GM18508 (cell line): ENCODE data around the gene SYNPR.
"Not testable (repeated sequence)": the region's sequence is repeated elsewhere in the genome, so short reads cannot be mapped to it uniquely, and the experiment has no call there.

Experiments
- ATAC-seq: cut with Tn5 transposase; IDR thresholded peaks from one replicate; pipeline ENCODE4 v1.9.1; 2021; ENCODE audit warnings: moderate number of reproducible peaks; ENCODE audit not compliant: insufficient read depth, unreplicated experiment

SYNPR gene

DNA sequence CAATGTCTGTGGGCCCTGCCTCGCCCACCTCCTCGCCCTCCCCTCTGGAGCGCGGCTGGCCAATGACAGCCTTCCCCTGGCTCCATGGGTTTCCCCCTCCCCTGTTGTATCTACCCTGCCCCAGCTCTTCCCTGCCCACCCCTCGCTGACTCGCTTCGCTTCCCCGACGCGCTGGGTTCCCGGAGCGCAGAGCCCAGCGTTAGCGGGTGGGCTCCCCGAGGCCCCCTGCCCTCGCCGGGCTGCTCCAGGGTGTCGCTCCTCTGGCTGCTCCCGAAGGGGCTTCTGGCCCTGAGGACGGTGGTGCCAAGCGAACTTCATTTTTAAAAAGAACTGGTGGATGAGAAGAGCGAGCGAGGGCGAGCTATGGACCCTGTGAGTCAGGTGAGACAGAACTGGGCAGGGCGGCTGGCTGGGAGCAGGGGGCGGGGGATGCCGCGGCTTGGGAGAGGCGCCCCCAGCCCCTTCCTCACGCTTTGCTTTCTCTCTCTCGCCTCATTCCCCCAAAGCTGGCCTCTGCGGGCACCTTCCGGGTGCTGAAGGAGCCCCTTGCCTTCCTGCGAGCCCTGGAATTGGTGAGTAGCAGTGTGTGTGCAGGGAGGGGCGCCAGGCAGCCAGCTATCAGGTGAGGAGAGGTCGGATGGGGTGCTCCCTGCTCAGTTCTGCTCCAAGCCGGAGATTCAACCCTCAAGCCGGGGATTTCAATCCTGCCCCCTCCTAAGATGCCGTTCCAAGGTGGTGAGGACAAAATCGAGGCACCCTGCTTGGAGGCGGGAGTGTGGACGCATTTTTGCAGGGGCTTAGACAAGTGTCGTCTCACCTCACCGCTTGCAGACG is at the start of gene SYNPR:
TSS of gene SYNPR (plus strand) at position 138 of the 834 bp plus-strand sequence.
- ATAC-seq, result no peak

DNA sequence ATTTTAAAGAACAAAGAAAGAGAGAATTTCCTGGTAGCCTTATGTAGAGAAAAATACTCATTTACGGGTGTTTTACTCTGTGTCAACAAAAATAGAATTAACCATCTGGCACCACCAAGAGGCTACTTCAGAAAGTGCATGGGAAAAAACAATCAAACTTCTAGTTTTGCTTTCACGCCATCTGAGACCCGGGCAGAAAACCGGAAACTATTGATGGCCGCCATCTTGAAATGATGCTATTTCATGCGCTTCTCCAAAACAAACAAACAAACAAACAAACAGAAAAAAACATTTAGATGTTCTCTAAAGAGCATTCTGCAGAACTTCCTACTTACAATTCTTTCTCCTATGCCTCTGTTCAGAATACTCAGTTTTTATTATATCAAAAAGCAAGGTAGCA is 49.4 kb upstream of the SYNPR start:
- ATAC-seq, result peak; percentile 88

DNA sequence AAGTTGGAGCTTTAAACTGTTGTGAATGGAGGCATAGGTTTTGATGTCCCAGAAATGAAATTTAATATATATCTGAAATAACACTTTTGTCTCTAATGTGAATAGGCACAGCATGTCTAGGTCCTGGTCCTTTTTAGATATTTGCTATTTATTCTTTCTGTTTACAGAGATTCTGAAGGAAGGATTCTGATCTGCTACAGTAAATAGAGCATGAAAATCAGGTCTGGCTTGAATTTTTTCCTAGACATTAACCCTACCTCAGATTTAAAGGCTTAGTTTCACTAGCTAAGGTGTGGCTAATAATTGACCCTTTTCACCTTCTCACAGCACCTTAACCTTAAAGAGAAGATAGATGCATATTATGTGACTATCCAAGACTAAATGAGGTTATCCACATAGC is 48.0 kb upstream of the SYNPR start:
- ATAC-seq, result no peak

DNA sequence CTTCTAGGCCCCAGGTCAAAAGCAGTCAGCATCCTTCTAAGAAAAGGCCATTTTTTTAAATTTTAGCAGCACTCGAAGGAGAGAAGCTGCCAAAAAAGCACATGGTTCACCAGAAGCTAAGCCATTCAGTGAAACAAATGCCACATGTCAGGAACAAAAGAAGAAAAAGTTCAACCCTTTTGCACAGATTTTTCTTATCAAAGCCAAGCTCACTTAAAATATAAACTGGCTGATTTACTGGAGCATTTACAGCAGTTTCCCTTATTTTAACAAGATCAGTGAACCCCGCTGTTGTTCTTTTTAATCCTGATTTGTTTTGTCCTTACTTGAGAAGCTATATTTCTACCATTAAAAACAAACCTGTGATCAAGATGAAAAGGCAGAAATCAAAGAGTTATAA is 46.5 kb upstream of the SYNPR start:
- no peak for ATAC-seq

DNA sequence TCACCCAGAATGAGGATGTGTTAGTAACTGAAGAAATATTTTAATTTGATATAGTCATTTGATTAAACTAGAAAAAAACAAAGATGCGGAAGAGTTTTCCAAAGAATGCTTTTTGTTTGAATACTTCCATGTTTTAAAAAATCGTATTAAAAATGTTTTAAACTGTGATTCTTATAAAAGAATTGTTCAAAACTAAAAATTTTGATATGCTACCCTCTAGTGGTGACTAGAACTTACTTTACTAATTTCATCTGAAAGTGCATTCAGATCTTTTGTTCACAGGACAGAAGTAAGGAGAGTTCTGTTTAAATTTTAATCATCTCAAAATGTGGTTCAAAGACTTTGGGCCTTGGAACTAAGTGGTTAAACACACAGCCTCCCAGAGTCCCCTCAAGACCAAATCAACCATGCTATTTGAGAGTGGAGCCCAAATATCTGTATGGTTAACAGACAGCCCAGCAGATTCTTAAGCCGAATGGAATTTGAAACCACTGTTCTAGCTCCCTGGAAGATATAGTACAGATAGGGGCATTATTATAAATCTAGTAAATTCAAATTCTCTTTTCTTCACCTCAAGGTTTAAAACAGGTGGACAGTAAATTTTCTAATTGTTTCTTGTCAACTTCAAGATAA is 45.2 kb upstream of the SYNPR start:
- ATAC-seq, result no peak

DNA sequence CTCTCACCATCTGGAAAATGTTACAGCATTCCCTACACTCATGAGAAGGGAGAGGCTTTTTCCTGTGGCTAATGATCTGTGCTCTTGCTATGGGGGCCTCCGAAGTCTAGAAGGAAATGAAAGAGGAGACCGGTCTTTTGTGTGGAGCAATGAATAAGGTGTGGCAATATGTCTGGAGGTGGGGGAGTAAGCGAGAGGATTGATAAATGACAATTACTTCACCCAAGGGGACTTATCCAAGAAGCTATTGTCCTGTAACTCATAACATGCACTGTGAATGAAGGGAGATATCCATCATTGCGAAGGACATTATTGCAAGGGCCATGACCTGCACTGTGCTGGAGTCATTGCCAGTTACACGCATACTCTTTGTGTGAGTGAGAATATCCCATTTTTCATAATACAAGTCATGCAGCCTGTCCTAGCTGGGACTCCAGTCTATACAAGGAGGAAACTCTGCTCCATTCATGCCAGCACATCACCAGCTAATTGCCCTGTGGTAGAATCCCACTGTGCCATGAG is 37.7 kb upstream of the SYNPR start:
- ATAC-seq, result no peak

DNA sequence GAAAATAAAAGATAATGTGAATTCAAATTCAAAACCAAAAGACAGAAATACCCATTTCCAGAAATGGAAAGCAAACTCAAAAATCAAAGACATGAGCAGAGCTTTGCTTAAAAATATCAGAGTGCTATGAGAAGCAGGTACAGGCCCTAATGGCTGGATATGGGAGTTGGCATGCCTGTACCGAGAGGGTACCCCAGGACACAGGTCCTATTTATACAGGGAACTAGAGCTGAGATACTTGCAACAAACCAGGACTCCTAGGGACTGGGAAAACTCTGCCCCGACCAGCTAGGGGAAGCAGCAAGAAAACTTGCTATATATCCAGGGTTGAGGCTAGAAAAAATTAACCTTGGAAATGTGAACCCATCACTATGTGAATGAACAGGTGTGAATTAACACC is 36.0 kb upstream of the SYNPR start:
- no peak for ATAC-seq

DNA sequence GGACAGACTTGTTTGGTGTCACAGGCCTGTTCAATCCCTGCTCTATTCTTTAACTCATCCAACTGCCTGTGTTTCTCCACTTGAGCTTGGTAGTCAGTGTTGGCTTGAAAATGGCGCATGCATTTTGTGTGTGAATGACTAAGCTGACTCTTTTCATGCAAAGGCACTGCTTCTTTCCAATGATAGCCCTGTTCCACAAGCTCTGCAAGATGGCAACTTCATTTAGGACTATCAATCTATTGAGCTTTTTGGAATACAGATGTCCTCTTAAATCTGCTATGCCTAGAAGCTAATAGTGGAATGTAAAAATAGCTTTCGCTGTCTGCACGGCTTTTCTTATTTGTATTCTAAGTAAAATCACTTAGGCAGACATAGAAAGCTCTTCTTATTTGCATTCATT is 33.6 kb upstream of the SYNPR start:
- ATAC-seq, result no peak

DNA sequence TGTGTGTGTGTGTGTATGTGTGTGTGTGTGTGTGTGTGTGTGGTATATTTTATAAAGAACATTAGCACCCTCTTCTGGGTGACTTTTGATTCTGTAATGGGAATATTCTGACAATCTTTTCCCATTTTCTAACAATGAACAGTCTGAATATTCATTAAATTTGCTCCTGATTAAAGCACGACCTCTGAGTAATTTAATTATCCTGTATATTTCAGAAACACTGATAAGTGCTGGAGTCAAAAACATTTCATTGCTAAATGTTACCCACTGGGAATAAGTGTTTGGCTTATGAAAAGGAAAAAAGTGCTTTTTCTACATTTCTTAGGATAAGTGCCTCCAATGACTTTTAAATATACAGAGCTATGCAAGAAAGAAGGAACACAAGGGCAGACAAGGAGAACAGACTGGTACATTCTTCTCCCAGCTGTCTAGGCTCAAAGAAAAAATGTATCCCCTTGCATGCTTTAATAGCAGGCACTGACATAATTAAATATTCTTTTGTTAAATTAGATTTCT is 32.3 kb upstream of the SYNPR start:
- ATAC-seq, result no peak

DNA sequence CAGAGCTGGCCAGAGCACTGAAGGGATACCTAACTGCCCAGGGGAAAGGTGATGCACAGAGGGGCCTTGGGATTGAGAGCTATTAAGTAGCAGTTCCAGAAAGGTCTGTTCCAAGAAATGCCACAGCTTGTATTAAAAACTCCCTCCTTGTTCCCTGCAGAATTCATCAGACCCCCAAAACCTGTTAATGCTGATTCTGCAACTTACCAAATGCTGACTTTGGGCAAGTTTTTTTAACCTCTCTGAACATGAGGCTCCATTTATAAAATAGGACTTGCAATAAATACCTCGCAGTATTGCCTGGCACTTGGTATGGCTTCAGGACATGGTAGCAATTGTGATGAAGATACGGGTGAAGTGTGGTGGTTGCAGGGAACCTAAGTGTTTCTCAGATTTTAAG is 30.1 kb upstream of the SYNPR start:
- no peak for ATAC-seq

DNA sequence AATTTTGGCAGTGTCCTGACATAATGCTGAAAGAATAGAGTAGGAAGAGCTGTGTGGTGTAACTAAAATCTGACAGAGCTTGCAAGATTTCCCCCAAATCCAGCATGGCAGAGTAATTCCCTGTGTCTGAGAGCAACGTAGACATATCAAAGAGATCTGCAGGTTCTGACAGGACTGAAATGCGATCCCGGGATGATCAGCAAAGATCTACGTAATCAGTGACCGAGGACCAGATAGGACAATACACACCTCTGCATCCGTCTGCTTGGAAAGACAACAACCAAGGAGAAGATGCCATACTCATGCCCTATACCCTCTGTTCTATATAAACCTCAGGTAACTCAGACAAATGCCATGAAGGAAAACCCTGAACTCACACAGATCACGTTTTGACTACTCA is 26.6 kb upstream of the SYNPR start:
- no peak for ATAC-seq

DNA sequence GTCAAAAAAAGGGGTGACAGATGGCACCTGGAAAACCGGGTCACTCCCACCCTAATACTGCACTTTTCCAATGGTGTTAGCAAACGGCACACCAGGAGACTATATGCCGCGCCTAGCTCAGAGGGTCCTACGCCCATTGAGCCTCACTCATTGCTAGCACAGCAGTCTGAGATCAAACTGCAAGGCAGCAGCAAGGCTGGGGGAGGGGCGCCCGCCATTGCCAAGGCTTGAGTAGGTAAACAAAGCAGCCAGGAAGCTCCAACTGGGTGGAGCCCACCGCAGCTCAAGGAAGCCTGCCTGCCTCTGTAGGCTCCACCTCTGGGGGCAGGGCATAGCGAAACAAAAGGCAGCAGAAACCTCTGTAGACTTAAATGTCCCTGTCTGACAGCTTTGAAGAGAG is 22.3 kb upstream of the SYNPR start:
- ATAC-seq, result not testable (repeated sequence)

DNA sequence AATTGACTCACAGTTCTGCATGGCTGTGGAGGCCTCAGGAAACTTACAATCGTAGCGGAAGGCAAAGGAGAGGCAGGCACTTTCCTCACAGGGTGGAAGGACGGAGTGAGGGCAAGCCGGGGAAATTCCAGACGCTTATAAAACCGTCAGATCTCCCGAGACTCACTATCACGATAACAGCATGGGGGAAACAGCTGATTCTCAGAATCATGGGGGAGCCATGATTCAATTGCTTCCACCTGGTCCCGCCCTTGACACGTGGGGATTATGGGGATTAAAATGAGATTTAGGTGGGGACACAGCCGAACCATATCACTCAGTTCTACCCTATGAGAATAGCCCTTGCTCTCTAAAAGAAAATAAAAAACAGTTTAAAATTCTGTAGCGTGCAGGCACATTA is 13.4 kb upstream of the SYNPR start:
- ATAC-seq, result no peak

DNA sequence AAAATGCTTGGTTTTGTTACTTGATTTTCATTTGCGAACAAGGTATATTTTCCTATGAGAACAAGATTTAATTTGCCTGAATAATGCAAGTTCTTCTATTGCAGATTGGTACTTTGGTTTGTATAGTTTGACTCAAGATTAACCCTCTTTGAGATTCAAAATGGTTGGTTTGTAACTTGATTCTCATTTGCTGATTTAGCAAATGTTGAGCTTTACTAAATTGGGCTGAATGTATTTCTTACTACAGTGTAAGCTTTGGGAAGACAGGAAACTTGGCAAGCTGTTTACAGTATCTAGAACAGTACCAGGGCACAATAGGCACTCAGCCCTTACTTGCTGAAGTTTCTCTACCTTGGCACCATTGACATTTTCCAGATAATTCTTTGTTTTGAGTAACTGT is 3.7 kb upstream of the SYNPR start:
- no peak for ATAC-seq

DNA sequence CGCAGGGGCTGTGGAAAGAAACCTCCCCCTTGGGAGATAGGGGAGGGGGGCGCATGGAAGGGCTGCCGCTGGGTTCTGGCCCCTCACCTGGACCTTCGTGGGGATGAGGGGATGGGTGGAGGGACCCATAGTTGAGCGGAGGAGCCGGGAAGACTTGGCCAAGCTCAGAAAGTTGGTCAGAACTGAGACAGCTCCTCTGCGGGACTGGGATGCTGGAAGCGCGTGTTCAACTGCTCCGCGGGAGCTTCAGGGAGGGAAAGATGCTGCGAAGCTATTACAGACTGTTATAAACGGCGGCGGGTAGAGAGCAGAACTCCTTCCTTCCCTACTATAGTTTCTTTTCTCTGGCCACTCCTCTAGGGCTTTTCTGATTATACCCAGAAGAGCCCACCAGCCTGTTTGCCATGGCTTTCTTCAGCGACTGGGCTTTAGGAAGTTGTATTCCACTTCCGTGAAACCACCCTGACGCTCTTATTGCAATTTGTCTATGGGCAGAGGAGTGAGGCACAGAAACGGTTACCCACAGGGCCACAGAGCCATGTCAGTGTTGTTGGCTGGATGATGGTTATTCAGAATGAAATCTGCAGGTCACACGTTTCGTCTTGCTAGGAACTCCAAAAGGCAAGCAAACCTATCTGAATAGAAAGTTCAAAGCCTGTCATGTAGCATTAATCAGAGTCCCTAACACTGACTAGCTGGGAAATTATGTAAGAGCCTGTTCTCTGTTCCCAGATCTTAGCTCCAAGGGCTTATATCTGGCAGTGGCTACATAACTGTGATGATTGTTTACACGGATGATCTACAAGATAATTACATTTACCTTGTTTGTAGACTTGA is 1.1 kb downstream of the SYNPR start:
- ATAC-seq, result no peak

DNA sequence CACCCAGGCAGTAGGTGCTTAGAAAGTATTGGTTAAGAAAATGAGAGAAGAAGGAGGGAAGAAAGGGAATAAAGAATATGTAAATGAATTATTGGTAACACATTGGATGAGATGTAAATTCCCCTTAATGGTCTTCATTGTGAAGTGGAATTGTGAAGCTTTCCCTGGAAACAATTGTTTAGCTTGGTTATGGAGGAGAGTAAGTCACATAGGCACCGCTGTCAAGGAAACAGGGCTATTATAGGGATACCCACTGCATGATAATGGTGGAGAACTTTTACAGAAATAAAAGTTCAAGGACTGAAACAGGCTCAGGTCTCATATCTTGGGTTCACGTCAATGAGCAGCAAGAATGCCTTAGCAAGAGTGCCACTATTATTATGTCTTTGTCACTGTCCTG is 9.5 kb downstream of the SYNPR start:
- no peak for ATAC-seq

DNA sequence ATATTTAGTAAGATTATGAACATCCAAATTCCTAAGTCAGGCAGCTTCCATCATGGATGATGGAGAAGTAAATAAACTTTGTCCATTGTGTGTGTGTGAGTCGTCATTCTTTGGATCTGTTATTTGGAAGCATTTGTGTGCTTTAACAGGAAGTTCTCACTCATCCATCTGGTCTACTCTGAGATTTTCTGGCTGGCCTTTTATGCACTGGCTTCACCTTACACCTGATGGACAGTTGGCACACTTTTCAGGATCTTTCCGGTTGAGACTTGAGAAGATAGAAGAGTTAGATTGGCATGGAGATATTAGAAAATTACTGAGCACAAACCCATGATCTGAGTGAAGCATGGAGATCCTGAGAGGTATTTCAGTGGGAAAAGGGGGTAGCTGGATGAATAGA is 12.6 kb downstream of the SYNPR start:
- no peak for ATAC-seq

DNA sequence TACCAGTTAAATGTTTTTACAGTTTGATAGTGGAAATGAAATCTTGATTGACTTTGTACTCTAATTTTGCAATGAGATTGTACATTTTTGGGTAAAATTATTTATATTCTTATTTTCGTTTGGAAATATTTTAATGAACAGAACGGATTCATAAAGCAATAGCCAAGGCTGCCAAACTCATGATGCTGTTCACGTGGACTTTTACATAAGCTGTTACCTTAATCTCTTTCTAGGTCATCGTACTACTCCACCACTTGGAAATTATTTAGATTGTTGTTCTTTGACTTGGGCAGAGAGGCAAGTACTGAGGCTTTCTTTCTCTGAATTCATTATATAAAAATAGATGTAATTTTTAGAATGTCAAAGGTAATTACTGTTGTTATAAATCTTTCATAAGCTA is 16.2 kb downstream of the SYNPR start:
- ATAC-seq, result no peak

DNA sequence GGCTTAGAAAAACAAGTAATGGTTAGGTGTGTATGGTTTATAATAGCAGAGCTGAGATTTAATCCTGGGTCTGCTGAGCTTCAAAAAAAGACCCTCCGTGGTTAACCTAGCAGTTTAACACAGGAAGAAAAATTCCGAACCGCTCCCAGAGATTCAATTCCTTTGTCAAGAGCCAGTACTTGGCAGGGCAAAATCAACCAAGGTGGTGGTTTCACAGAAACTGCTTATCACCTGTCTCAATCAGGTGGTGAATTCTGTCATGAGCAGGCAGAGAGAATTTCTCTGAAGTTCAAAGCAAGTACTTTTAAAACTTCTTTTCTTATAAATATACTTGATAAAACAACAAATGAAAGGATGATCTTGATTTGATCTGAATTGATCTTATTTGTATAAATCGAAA is 17.2 kb downstream of the SYNPR start:
- ATAC-seq, result no peak

DNA sequence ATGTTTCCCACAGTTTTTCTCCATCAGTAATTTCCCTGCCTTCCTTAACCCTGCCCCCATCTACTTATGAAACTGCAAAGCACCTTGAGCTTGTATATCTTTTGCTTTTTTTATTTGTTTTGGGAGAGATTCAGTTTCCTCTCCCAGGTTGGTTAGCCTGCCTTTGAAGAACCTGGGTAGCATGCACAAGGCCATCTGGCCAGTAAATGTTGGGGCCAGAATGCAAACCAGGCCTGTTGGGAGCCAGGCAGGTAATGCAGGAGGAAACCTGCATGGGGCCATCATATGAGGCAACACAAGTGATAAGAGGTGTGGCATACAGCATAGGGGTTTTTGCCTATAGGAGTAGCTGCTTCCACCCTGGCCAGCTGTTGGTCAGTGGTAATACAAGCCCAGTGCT is 17.7 kb downstream of the SYNPR start:
- ATAC-seq, result no peak

DNA sequence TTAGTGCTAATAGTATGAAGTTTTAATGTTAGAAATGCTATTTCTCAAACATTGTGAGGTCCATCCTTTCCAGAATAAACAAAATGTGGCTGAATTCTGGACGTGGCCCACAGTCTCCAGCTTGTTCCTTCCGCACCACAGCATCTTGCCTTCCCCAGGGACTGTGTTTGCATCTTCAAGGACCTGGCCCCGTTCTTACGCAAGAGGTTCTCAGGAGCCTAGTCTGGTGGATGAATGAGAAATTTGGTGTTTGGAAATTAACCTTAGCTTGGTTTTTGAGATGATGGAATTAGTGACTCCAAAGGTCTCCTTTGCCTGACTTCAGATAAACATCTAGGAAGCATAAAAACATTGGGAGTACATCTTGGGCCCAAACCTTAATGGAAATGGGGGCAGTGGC is 18.1 kb downstream of the SYNPR start:
- ATAC-seq, result no peak
